Measurements from ENCODE around the gene DBNL.

DBNL gene

DNA sequence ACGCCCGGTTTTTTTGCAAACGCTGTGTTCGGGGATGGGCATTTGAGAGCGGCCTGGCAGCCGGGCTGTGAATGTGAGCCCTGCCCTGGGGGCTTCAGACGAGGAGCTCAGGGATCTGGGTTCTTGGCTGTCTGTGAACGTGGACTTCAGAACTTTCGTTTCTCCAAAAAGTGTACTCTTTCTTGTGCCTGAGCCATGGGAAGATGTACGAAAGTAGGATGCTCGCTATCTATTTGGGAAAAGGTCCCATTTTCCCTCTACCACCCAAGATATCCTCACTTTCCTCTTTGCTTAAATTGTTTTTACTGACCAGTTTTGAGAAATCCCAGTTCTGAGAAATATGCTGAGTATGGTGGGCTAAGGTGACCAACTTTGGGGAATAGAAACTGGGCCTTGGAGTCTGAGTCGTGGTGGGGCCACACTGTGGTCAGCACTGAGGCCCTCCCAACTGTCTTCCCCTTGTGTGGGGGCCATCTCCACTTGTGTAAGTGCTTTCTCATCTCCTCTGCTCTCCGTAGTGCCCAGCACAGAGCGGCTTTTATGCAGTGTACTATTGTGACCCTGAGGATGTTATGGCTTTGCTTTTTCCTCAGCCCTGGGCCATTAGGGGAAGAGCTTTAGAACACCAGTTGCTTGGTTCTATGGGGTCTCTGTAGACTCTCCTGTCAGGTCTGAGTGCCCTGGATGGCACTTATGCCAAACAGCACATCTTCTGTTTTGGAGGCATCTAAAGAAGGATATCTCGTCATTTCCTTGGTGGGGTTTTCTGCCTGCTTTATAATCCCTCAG is 918 bp downstream of the DBNL start:
- no peak for DNase-seq

DNA sequence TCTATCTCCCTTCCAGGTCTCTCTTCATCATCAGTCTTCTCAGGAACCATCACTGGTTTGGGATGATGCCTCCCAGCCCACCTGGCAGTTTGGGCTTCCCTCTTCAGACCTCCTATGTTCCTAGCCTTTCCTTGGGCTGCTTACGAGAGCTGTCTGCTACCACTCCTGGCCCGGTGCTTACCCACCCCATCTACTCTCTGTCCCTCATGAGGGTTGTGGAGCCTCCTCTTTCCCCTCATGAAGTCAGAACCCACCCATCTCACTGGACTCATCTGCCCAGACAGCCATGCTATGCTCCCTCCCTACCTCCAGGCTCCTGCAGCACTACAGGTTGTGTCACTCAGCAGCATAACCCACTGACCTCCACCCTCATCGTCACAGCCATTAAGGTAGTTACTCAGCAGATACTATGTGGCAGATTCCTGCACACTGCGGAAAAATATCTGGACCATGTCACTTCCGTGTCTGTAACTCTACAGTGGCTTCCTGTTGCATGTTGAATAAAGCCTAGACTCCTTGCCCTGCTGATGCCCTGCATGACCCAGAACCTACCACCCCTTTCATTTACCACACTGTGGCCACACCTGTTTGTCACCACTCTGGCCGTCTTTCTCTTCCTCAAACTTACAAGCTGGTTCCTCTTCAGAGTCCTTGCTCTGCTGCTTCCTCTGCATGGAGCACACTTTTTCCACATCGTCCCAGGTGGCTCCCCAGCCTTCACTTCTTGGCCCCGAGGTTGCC is 2.0 kb downstream of the DBNL start:
- DNase-seq: peak; percentile 61

DNA sequence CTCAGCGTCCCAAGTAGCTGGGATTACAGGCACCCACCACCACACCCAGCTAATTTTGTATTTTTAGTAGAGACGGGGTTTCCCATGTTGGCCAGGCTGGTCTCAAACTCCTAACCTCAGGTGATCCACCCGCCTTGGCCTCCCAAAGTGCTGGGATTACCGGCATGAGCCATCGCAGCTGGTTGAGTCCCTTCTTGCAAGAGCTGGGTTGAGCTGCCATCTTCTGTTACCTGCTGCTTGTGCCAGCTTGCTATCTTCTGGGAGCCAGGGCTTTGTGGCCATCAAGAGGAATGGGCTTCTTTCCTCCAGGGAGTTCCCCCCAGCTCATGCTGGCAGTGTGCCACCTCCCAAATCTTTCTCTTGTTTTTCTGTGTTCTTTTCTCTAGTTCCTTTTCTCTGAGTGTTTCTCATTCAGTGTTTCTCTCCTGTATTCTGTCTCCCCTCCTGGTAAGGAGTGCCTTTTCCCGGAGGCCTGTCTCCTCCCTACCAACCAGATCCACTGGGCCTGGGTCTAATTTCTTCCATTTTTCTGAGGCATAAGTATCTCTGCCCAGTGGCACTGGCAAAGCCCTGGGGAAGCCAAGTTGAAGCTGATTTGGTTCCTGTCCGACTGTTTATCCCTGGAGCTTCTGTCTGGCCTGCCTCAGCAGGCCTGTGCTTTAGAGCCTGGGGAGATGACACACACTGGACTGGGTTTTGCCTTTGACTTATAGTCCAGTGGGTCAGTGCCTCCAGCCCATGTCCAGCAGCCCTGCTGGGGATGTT is 3.7 kb downstream of the DBNL start:
- DNase-seq: no peak

DNA sequence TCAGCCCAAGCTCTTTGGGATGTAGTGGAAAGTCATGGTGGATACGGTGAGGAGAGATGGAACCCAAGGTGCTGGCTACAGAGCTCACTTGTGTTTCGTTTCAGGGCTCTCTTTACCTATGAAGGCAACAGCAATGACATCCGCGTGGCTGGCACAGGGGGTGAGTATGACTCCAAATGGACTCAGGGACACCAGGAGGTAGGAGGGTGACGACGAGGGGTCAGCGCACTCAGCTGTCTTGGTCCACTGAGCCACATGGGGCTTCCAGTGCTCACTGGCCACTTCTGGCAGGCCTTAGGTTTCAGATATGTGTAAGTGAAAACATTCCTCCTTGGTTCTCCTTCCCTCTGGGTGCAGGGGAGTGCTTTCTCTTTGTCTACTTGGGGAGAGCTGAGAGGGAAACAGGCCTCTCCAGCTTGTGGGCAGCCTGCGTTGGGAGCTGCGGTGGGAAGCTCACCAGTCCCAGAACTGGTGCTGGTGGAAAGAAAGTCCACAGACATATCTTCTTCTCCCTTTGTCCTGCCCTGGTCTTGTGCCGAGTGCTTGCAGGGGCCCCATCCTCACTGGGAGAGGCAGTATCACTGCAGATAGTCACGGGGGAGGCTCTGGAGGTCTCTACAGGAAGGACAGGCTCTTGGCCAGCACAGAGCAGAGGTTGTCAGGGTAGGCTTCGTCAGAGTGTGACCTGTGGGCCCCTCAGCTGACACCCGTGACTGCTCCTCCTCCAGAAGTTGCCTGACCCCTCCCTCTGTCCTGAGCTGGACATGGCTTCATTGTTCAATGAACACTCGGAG is 5.8 kb downstream of the DBNL start:
- no peak for DNase-seq

DNA sequence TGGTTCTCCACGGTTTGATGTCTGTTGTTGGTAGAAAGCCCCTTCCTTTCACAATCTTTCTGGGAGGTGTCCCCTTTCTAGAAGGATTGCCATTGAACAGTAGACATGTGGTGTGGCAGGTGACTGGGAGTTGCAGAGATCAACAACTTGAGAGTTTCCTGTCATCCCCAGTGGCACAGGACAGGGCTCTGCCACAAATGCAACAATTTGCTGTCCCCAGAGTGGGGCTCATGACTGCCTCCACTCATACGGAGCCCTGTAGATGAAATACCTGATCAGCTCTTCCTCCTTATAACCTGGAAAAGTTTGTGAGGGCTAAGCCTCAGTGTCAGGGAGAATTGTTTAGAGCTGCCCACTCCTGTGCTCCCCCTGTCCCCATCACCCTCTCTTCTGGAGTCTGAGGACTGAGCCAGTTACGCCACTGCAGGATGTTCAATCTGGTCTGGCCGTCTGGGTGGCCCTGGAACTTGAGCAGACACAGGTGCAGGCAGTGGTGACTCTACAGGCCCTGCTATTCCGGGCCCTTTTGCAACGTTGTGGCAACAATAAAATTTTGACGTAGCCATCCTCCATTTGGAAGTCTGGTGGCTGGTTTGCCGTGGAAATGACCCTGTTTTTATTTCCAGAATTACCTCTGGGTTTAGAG is 6.5 kb downstream of the DBNL start:
- DNase-seq: no peak

DNA sequence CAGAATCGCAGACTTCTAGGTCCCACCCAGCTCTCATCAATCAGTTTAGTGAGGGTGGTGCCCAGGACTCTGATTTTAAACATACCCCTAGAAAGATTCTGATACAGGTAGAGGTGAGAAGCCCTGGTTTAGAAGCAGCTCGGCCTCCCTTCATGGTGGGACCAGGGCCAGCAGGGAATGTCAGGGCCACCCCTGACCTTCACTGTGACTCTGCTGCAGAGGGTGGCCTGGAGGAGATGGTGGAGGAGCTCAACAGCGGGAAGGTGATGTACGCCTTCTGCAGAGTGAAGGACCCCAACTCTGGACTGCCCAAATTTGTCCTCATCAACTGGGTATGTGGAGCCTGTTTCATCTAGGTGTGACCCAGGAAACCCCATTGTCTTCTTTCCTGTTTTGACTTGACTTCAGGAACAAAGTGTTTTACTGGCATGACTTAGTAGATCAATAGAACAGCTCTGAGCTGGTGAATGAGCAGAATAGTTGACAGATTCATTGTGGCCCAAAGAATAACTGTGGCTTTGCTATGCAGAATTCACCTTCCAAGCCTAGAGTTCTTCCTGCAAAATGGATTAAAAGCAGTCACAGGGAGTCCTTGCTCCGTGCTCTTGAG is 7.2 kb downstream of the DBNL start:
- no peak for DNase-seq

DNA sequence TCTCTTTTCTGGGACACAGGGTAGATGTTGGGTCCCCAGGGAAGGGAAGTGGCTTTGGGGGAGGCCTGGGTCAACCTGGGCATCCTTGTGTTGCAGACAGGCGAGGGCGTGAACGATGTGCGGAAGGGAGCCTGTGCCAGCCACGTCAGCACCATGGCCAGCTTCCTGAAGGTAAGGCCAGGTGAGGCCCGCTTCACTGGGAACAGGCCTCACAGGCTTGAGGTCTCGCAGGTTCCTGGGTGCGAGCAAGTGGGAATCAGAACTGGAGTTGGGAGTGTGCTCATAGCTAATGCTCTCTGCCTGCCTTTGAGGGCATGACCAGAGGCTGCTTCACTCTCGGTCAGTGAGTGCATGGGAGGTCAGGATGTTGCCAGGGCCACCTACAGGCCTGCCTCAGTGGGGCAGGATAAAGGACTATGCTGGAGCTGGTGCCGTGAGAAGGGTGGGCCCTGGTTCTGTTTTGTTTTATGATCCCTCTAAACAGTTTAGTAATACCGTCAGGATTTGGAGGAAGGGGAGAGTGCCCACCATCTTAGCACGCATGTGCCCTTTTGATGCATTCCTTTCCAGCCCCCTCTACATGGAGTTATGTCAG is 8.4 kb downstream of the DBNL start:
- DNase-seq: no peak

DNA sequence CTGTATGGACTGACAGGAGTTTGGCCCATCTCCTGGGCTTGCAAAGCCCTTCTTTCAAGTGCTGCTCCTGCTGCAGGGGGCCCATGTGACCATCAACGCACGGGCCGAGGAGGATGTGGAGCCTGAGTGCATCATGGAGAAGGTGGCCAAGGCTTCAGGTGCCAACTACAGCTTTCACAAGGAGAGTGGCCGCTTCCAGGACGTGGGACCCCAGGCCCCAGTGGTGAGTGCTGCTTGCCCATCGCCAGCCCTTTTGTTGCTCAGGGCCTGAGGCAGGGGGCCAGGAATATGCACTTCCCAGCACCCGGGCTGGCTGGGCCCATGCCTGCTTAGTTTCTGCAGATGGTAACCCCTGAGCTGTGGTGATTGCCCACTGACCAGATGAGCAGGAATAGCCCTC is 12.2 kb downstream of the DBNL start:
- no peak for DNase-seq

DNA sequence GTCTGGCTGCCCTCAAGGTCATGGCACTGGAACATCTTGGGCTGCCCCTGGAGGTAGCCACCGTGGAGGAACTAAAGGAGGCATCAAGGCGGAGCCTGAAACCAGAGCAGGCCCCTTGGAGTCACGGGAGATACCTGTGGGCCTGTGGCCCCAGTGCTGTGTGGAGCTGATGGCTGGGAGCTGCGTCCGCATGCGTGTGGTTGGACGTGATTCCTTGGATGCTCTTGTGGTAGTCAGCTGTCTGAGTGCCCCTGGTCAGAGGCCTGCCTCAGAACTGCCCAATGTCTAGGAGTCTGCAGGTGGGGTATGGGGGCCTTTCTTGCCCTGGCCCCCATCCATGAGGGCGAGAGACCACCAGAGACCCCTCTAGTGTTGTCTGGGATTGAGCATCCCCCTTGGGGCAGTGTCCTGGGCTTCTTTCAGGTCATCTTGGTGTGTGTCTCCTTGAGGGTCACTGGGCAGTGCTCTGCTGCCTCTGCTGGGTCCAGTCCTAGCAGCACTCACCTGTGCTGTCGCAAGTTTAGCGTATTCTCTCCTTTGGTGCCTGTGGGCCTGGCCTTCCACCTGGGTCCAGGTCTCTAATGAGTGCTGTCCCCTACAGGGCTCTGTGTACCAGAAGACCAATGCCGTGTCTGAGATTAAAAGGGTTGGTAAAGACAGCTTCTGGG is 12.8 kb downstream of the DBNL start:
- DNase-seq: no peak

DNA sequence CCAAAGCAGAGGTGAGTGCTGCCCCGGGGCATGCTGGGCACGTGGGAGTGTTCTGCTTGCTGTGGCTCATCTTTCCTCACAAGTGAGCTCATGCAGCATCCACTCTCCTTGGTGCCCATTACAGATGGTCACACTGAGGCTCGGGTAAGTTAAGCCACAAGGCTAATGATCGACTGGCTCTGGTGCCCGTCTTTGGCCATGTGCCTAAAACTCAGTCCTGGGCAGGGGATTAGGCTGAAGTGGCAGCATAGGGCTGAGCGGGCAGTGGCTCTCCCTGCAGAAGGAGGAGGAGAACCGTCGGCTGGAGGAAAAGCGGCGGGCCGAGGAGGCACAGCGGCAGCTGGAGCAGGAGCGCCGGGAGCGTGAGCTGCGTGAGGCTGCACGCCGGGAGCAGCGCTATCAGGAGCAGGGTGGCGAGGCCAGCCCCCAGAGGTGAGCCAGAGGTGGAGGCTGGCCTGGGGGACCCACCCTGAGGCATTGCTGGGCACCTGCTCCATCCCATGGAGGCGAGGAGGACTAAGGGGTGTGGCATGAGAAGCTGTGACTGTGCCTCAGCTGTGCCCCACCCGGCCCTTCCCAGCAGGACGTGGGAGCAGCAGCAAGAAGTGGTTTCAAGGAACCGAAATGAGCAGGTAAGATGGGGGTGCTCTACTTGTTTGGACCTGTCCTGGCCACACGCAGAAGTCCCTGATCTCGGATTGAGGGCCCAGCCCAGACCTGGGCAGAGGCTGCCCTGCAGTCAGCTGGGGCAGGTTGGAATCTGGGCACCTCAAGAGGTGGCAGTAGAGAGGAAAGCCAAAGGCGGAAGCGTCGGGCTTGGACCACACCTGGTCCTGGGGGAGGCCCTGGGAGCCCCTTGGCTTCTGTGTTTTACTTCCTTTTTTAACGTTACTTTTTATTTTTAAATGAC is 13.6 kb downstream of the DBNL start:
- DNase-seq: no peak

DNA sequence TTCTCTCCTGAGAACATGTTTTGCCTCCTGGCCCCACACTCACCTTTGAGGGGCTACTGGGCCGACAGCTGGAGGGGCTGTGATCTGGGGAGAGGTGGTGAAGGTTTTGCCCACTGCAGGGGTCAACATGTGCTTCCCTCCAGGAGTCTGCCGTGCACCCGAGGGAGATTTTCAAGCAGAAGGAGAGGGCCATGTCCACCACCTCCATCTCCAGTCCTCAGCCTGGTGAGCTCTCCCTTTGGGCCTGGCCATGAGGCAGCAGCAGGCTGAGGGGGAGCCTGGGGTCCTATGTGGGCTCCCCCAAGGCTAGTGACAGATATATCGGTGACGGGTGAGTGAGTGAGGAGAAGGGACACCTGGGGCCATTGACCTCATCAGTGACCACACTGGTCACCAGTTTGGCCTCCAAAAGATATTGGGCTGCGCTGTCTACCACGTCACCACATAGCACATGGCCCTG is 14.3 kb downstream of the DBNL start:
- no peak for DNase-seq

DNA sequence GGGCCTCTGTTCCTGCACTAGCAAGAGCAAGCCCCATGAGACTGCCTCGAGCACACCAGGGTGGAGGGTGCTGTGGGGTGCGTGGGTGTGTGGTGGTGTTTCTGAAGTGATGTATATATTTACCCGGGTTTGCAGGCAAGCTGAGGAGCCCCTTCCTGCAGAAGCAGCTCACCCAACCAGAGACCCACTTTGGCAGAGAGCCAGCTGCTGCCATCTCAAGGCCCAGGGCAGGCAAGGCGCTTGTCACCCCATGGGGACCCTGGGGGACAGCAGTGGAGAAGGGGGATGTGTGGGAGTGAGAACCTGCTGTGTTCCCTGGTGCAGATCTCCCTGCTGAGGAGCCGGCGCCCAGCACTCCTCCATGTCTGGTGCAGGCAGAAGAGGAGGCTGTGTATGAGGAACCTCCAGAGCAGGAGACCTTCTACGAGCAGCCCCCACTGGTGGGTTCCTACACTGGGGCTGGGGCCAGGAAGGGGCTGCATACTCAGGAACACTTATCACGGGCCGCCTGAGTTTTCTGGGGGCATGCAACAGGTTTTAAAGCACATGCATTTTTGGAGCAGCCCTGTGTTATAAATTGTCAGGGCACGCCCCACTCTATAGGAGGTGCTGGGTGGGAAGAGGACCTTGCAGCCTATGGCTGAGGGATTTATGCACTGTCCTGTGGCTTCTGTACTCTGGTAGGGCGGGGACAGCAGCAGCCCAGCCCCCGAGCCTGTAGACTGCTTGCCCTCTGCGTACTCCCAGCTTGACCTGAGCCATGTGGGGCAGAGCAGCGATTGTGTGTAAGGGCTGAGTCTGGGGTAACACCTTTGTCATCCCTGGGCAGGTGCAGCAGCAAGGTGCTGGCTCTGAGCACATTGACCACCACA is 15.0 kb downstream of the DBNL start:
- DNase-seq: no peak

DNA sequence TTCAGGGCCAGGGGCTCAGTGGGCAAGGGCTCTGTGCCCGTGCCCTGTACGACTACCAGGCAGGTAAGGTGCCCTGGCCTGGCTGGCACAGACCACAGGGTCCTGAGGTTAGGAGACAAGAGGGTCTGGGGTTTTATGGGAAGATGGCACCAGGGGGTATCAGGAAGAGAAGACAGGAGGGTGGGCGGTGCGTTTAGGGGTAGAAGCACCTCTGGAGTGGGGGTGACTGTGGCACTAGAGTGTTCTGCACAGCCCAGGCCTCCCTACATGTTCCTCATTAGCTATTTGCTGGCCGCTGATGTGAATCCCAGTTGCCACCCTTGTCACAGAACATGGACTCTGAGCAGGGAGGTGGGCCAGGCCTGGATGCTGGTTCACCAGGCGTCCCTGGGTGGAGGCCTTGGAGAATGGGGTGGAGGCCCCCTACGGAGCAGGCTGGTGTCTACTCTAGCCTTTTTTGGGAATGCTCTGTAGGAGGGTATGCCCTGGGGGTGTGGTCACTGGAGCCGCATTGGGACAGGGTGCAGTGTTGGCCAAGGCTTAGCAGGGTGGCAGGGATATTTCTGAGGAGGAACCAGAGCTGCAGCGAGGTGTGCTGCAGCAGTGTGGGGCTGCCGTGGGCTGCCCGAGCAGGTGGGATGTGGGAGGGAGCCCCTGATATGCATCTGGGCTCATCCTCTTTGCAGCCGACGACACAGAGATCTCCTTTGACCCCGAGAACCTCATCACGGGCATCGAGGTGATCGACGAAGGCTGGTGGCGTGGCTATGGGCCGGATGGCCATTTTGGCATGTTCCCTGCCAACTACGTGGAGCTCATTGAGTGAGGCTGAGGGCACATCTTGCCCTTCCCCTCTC is 15.8 kb downstream of the DBNL start:
- no peak for DNase-seq

DNA sequence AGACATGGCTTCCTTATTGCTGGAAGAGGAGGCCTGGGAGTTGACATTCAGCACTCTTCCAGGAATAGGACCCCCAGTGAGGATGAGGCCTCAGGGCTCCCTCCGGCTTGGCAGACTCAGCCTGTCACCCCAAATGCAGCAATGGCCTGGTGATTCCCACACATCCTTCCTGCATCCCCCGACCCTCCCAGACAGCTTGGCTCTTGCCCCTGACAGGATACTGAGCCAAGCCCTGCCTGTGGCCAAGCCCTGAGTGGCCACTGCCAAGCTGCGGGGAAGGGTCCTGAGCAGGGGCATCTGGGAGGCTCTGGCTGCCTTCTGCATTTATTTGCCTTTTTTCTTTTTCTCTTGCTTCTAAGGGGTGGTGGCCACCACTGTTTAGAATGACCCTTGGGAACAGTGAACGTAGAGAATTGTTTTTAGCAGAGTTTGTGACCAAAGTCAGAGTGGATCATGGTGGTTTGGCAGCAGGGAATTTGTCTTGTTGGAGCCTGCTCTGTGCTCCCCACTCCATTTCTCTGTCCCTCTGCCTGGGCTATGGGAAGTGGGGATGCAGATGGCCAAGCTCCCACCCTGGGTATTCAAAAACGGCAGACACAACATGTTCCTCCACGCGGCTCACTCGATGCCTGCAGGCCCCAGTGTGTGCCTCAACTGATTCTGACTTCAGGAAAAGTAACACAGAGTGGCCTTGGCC is 16.6 kb downstream of the DBNL start:
- no peak for DNase-seq

DNA sequence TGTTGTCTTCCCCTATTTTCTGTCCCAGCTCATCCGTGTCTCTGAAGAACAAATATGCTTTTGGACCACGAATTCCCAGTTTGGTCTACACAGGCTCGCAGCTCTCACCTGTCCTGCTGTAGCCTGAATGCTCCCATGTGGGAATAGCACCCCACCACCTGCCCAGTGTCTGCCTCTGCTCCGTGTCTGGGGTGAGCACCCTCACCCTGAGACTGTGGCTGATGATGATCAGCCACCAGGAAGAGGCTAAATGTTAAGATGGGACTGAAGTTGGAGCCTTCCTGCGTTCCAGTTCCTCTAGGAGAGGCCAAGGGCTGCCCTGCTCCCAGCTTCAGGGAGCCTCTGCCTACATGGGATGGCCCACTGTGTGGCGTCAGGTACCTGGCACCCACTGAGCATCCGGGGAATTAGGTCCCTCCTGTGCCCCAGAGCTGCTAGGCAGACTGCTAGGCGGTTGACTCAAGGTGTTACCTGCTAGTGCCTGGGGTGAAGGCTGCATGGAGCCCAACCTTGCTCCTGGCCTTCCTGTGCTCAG is 17.2 kb downstream of the DBNL start:
- DNase-seq: no peak

DNA sequence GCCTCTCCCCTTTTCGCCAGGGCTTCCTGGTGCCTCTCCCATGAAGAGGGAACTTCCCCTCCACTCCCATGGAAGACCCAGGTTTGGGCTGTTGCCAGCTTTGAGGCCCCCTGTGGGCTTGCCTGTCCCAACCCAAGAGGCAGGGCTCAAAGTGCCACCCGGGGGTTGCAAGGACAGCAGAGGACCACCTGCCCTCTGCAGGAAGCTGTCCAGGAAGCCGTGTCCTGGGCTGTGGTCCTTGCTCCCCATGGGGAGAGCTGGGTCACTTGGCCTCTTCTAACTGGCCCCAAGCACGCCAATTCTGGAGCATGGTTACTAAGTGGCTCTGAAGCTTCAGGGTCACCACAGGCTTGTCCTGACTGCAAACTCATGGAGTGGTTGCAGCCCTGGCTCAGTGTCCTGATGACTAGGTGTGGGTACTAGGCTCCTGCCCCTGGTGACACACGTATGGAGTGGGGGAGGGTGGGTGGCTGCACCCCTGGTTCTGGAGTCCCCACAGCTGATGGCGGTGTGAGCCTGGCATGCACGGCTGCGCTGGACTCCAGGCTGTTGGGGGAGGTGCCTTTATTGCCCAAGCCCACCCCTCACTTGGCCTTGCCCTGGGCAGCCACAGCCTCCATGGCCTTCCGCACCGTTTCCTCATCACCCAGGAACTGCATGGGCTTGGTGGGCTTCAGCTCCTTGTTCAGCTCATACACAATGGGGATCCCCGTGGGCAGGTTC is 17.8 kb downstream of the DBNL start:
- no peak for DNase-seq
